Fibroblast of pulmonary artery (primary cell): Measurements from ENCODE around the gene HSBP1.

Experiments used
- DNase-seq: peaks from one replicate; pipeline ENCODE4 v3.0.0-alpha.2; 2010; ENCODE audit warnings: low read depth
- H3K4me3 ChIP-seq: replicated peaks from 2 replicates; pipeline ENCODE4 v1.5.1; 2011; ENCODE audit warnings: low read depth, mild to moderate bottlenecking, control low read depth, low read length, moderate library complexity
- CTCF ChIP-seq: IDR thresholded peaks from 2 replicates; pipeline ENCODE4 v1.5.1; 2011; ENCODE audit warnings: mild to moderate bottlenecking, control low read depth, low read length, inconsistent platforms; ENCODE audit errors: missing control alignments

HSBP1 gene

GRCh38 chr16:83809092-83809491 is 1.3 kb downstream of the HSBP1 start:
- DNase-seq, result no peak
- H3K4me3 ChIP-seq, result peak overlapping the region; percentile 89
- TF ChIP-seq CTCF, result no peak

- no peak overlapping the region for H3K4me3 ChIP-seq
- no peak for TF ChIP-seq CTCF
- DNase-seq, result no peak
Observed at GRCh38 chr16:83810901-83811300, 3.1 kb downstream of the HSBP1 start.

GRCh38 chr16:83813823-83814658 is 6.3 kb downstream of the HSBP1 start:
- no peak for TF ChIP-seq CTCF
- H3K4me3 ChIP-seq, result no peak overlapping the region
- peak; percentile 62 for DNase-seq

- no peak overlapping the region for H3K4me3 ChIP-seq
- DNase-seq, result no peak
- TF ChIP-seq CTCF, result no peak
Observed at GRCh38 chr16:83814659-83814985, 6.8 kb downstream of the HSBP1 start.

GRCh38 chr16:83817022-83817421 is 9.2 kb downstream of the HSBP1 start:
- no peak overlapping the region for H3K4me3 ChIP-seq
- DNase-seq, result no peak
- no peak for TF ChIP-seq CTCF

- TF ChIP-seq CTCF, result no peak
- H3K4me3 ChIP-seq, result no peak overlapping the region
- no peak for DNase-seq
Observed at GRCh38 chr16:83818276-83818675, 10.5 kb downstream of the HSBP1 start.

GRCh38 chr16:83819361-83819760 is 11.6 kb downstream of the HSBP1 start:
- no peak for TF ChIP-seq CTCF
- no peak for DNase-seq
- H3K4me3 ChIP-seq, result no peak overlapping the region
